CD4-positive, CD25-positive, alpha-beta regulatory T cell (primary cell): ENCODE measurements around the gene TGFB1I1. TPM values are rescaled to one million over a fixed set of nuclear protein-coding genes. Genes with fewer than 3 reads are reported as not detected.

Experiments used
- ATAC-seq, 2 donors: fragments of 150-1000 bp; cut with Tn5 transposase; one replicate each; pipeline ENCODE4 v1.10.0; 2021; ENCODE audit warnings: low read depth in 2 of 2, moderate number of reproducible peaks in 2 of 2, moderate library complexity in 1 of 2
- DNase-seq, 3 donors: peaks; one replicate each; pipeline versions ENCODE4 v3.0.0 to v3.0.0-alpha.2; 2012 to 2022; ENCODE audit warnings: mixed read lengths in 1 of 3
- H3K27ac ChIP-seq: one replicate; pipeline ENCODE4 v1.7.0; 2013; ENCODE audit warnings: mild to moderate bottlenecking, low read length; ENCODE audit not compliant: insufficient read depth, poor library complexity, severe bottlenecking
- H3K27me3 ChIP-seq: one replicate; pipeline ENCODE4 v1.7.0; 2013; ENCODE audit warnings: low read length; ENCODE audit not compliant: control insufficient read depth, insufficient read depth
- H3K36me3 ChIP-seq: one replicate; pipeline ENCODE4 v1.7.0; 2013; ENCODE audit warnings: mild to moderate bottlenecking, low read length, moderate library complexity; ENCODE audit not compliant: control insufficient read depth, insufficient read depth
- H3K4me1 ChIP-seq: 2 replicates; pipeline ENCODE4 v1.7.0; 2013; ENCODE audit warnings: mild to moderate bottlenecking, low read length; ENCODE audit not compliant: insufficient read depth, control insufficient read depth, poor library complexity, severe bottlenecking
- H3K4me3 ChIP-seq: one replicate; pipeline ENCODE4 v1.7.0; 2013; ENCODE audit warnings: low read depth, mild to moderate bottlenecking, low read length, moderate library complexity
- H3K9me3 ChIP-seq, 2 experiments: 1 replicate in 1 of 2; 2 replicates in 1 of 2; pipeline ENCODE4 v1.7.0; 2013; ENCODE audit warnings: low read length in 2 of 2, mild to moderate bottlenecking in 1 of 2, moderate library complexity in 1 of 2; ENCODE audit not compliant: control insufficient read depth in 2 of 2
- H3K27ac Mint-ChIP-seq, 3 donors: one replicate each; pipeline ENCODE4 v1.8.0; 2020 to 2022; ENCODE audit warnings: mild to moderate bottlenecking in 3 of 3, mixed read lengths in 3 of 3, moderate library complexity in 2 of 3
- H3K27me3 Mint-ChIP-seq: one replicate; pipeline ENCODE4 v1.8.0; 2022; ENCODE audit warnings: mild to moderate bottlenecking, mixed read lengths
- H3K36me3 Mint-ChIP-seq: one replicate; pipeline ENCODE4 v1.8.0; 2020; ENCODE audit warnings: mixed read lengths
- H3K4me1 Mint-ChIP-seq, 4 donors: one replicate each; pipeline ENCODE4 v1.8.0; 2020 to 2022; ENCODE audit warnings: mixed read lengths in 4 of 4, mild to moderate bottlenecking in 1 of 4
- H3K4me3 Mint-ChIP-seq, 4 donors: one replicate each; pipeline ENCODE4 v1.8.0; 2020 to 2022; ENCODE audit warnings: mild to moderate bottlenecking in 4 of 4, mixed read lengths in 4 of 4, moderate library complexity in 3 of 4
- H3K9me3 Mint-ChIP-seq, 7 donors: one replicate each; pipeline ENCODE4 v1.8.0; 2020 to 2022; ENCODE audit warnings: mixed read lengths in 7 of 7, mild to moderate bottlenecking in 3 of 7, moderate library complexity in 2 of 7
- polyA plus RNA-seq, 4 donors: library from polyadenylated mRNA; unstranded; fragments of 300-500 nt; fragmentation: Illumina TruSeq; gene quantifications; one replicate each; pipeline ENCODE4 v1.2.3, GENCODE V29; 2021
- total RNA-seq: library from RNA; stranded (reverse); gene quantifications from one replicate; pipeline ENCODE4 v1.2.3, GENCODE V29; 2022

The TGFB1I1 gene
- total and polyA plus RNA-seq, 5 donors from 2014 or later = 0.33 to 5.0 (median 1.6) TPM

DNA sequence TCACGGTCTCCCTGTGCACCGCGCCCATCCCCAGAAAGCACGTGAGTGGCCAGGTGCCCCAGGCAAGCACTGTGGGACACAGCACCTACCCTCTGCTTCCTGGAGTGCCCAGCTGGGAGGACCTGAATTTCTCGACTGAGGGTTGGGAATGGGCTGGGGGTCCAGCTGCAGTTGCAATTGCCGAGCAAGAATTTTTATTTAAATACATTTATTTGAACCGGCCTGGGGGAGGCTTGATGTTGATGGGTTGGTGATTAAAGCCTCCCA, 17.3 kb downstream of the TGFB1I1 start:
- no peak overlapping the region for H3K4me3 ChIP-seq
- H3K4me1 ChIP-seq = peaks cover 12% of the 10 kb centered on the region
- Mint-ChIP-seq H3K4me1 (peaks cover 0 to 18% (median 9%) of the 10 kb centered on the region in 4 donors), H3K4me3 (peak overlapping the region; percentile 55 to 70 (median 64)), H3K36me3 (peaks cover 14% of the 10 kb centered on the region), H3K27me3 (no peaks in the 10 kb centered on the region), H3K27ac (peak overlapping the region in 1 of 3 donors; percentile 52), H3K9me3 (no peaks in the 10 kb centered on the region)
- peaks cover 11% of the 10 kb centered on the region for H3K36me3 ChIP-seq
- no peak overlapping the region for H3K27ac ChIP-seq
- ATAC-seq = no peak
- no peak for DNase-seq
- H3K27me3 ChIP-seq = no peaks in the 10 kb centered on the region
- no peaks in the 10 kb centered on the region for H3K9me3 ChIP-seq

GRCh38 chr16:31489616-31490584, 17.9 kb downstream of the TGFB1I1 start:
- Histone ChIP-seq H3K9me3 (no peaks in the 10 kb centered on the region), H3K36me3 (peaks cover 11% of the 10 kb centered on the region), H3K4me1 (peaks cover 12% of the 10 kb centered on the region), H3K27me3 (no peaks in the 10 kb centered on the region), H3K27ac (no peak overlapping the region), H3K4me3 (no peak overlapping the region)
- DNase-seq = no peak
- Mint-ChIP-seq H3K27ac (peak overlapping the region in 2 of 3 donors; percentile 52 to 93), H3K4me1 (peaks cover 0 to 18% (median 9%) of the 10 kb centered on the region in 4 donors), H3K4me3 (peak overlapping the region; percentile 58 to 70 (median 66)), H3K27me3 (no peaks in the 10 kb centered on the region), H3K9me3 (no peaks in the 10 kb centered on the region), H3K36me3 (peaks cover 14% of the 10 kb centered on the region)
- ATAC-seq = no peak

- peaks cover 19% of the 10 kb centered on the region for H3K36me3 ChIP-seq
- DNase-seq (no peak), ATAC-seq (no peak)
- H3K27ac ChIP-seq = no peak overlapping the region
- no peaks in the 10 kb centered on the region for H3K9me3 ChIP-seq
- Mint-ChIP-seq H3K4me3 (peak overlapping the region in 2 of 4 donors; percentile 11 to 79), H3K27me3 (no peaks in the 10 kb centered on the region), H3K4me1 (peaks cover 0 to 11% (median 5%) of the 10 kb centered on the region in 4 donors), H3K27ac (peak overlapping the region; percentile 20 to 62 (median 52)), H3K9me3 (no peaks in the 10 kb centered on the region), H3K36me3 (peaks cover 16% of the 10 kb centered on the region)
- no peaks in the 10 kb centered on the region for H3K27me3 ChIP-seq
- peaks cover 10% of the 10 kb centered on the region for H3K4me1 ChIP-seq
- no peak overlapping the region for H3K4me3 ChIP-seq
Observed at GRCh38 chr16:31491778-31492418, 19.9 kb downstream of the TGFB1I1 start.

GRCh38 chr16:31493506-31494125, 21.7 kb downstream of the TGFB1I1 start:
- H3K4me3 ChIP-seq = no peak overlapping the region
- H3K9me3 Mint-ChIP-seq = no peaks in the 10 kb centered on the region
- H3K36me3 ChIP-seq = peaks cover 30% of the 10 kb centered on the region
- no peaks in the 10 kb centered on the region for H3K4me1 ChIP-seq
- no peak overlapping the region for H3K27ac ChIP-seq
- H3K9me3 ChIP-seq = no peaks in the 10 kb centered on the region
- H3K36me3 Mint-ChIP-seq = peaks cover 30% of the 10 kb centered on the region
- ATAC-seq (no peak), DNase-seq (no peak)
- no peak overlapping the region for H3K4me3 Mint-ChIP-seq
- H3K4me1 Mint-ChIP-seq = peaks cover 0 to 6% (median 1%) of the 10 kb centered on the region in 4 donors
- no peaks in the 10 kb centered on the region for H3K27me3 Mint-ChIP-seq
- H3K27me3 ChIP-seq = no peaks in the 10 kb centered on the region
- H3K27ac Mint-ChIP-seq = no peak overlapping the region

GRCh38 chr16:31496670-31497069, 24.7 kb downstream of the TGFB1I1 start:
- peaks cover 40% of the 10 kb centered on the region for H3K36me3 Mint-ChIP-seq
- no peak for DNase-seq
- H3K27me3 Mint-ChIP-seq = no peaks in the 10 kb centered on the region
- no peak overlapping the region for H3K27ac ChIP-seq
- no peaks in the 10 kb centered on the region for H3K9me3 Mint-ChIP-seq
- H3K4me3 ChIP-seq = no peak overlapping the region
- H3K36me3 ChIP-seq = peaks cover 41% of the 10 kb centered on the region
- H3K4me1 ChIP-seq = no peaks in the 10 kb centered on the region
- H3K9me3 ChIP-seq = no peaks in the 10 kb centered on the region
- ATAC-seq = no peak
- H3K27me3 ChIP-seq = no peaks in the 10 kb centered on the region
- no peak overlapping the region for H3K27ac Mint-ChIP-seq
- H3K4me1 Mint-ChIP-seq = peaks cover 3 to 10% (median 6%) of the 10 kb centered on the region in 4 donors
- no peak overlapping the region for H3K4me3 Mint-ChIP-seq

GRCh38 chr16:31498493-31498892, 26.5 kb downstream of the TGFB1I1 start:
- Histone ChIP-seq H3K4me1 (no peaks in the 10 kb centered on the region), H3K36me3 (peaks cover 31% of the 10 kb centered on the region), H3K27ac (no peak overlapping the region), H3K9me3 (no peaks in the 10 kb centered on the region), H3K4me3 (no peak overlapping the region), H3K27me3 (no peaks in the 10 kb centered on the region)
- DNase-seq (no peak), ATAC-seq (no peak)
- H3K27ac Mint-ChIP-seq = no peak overlapping the region
- no peaks in the 10 kb centered on the region for H3K9me3 Mint-ChIP-seq
- peaks cover 27% of the 10 kb centered on the region for H3K36me3 Mint-ChIP-seq
- no peak overlapping the region for H3K4me3 Mint-ChIP-seq
- peaks cover 2 to 14% (median 8%) of the 10 kb centered on the region in 4 donors for H3K4me1 Mint-ChIP-seq
- no peaks in the 10 kb centered on the region for H3K27me3 Mint-ChIP-seq

- Histone ChIP-seq H3K4me1 (no peaks in the 10 kb centered on the region), H3K36me3 (peaks cover 29% of the 10 kb centered on the region), H3K27ac (no peak overlapping the region), H3K27me3 (no peaks in the 10 kb centered on the region), H3K4me3 (no peak overlapping the region), H3K9me3 (no peaks in the 10 kb centered on the region)
- no peak for ATAC-seq
- Mint-ChIP-seq H3K4me3 (no peak overlapping the region), H3K27ac (no peak overlapping the region), H3K36me3 (peaks cover 26% of the 10 kb centered on the region), H3K4me1 (peaks cover 2 to 21% (median 13%) of the 10 kb centered on the region in 4 donors), H3K9me3 (no peaks in the 10 kb centered on the region), H3K27me3 (no peaks in the 10 kb centered on the region)
- DNase-seq = no peak
Observed at GRCh38 chr16:31499928-31500327, 28.0 kb downstream of the TGFB1I1 start.
